ENCODE results near the gene HSPA8. TPM values are rescaled to one million over a fixed set of nuclear protein-coding genes. Genes with fewer than 3 reads are reported as not detected.

HSPA8 gene
- total RNA-seq, 1 experiment from 2014 or later: 1,755 TPM

DNA sequence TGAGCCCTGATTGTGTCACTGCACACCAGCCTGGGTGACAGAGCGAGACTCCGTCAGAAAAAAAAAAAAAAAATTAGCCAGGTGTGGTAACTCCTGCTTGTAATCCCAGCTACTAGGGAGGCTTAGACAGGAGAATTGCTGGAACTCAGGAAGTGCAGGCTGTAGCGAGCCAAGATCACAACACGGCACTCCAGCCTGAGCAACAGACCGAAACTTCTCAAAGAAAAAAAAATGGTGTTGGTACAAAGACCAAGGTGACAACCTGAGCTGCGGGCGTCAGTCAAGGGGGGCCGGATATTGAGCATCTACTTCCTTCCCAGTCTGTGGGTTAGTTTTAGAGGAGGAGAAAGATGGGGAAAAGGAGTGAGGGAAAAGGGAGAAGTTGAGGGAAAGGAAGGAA lies 48.5 kb upstream of the HSPA8 start:
- ChIA-PET POLR2A (no interaction called here), CTCF (interaction anchor here (0.6 to 2.0 kb wide), 5 partner anchors 20 to 644 kb away, joined by 3 to 29 read pairs (median 3); no protein-coding TSS in a partner anchor)
- in situ Hi-C loops (cut with HindIII; ENCODE audit: low pct_unique_long_range_greater_than_20kb, low sequenced_read_pairs) (no loop called here), intact Hi-C loops (cut with micrococcal nuclease; ENCODE audit: unreplicated experiment) (no loop called here)
- Histone ChIP-seq H3K4me3 (ENCODE audit: low read depth in 2 of 2, low read length in 2 of 2) (no peak overlapping the region), H3K4me1 (ENCODE audit: control insufficient read depth, insufficient read depth, low read length) (no peaks in the 10 kb centered on the region), H3K27me3 (ENCODE audit: control insufficient read depth, insufficient read depth, low read length) (no peaks in the 10 kb centered on the region), H3K9me3 (ENCODE audit: control insufficient read depth, insufficient read depth, low read depth, low read length) (no peaks in the 10 kb centered on the region), H3K27ac (ENCODE audit: low read length) (no peak overlapping the region), H3K36me3 (ENCODE audit: control insufficient read depth, insufficient read depth, low read length) (no peaks in the 10 kb centered on the region)
- DNase-seq (ENCODE audit: low read depth, low spot score): no peak
- TF ChIP-seq, protein P1, sequence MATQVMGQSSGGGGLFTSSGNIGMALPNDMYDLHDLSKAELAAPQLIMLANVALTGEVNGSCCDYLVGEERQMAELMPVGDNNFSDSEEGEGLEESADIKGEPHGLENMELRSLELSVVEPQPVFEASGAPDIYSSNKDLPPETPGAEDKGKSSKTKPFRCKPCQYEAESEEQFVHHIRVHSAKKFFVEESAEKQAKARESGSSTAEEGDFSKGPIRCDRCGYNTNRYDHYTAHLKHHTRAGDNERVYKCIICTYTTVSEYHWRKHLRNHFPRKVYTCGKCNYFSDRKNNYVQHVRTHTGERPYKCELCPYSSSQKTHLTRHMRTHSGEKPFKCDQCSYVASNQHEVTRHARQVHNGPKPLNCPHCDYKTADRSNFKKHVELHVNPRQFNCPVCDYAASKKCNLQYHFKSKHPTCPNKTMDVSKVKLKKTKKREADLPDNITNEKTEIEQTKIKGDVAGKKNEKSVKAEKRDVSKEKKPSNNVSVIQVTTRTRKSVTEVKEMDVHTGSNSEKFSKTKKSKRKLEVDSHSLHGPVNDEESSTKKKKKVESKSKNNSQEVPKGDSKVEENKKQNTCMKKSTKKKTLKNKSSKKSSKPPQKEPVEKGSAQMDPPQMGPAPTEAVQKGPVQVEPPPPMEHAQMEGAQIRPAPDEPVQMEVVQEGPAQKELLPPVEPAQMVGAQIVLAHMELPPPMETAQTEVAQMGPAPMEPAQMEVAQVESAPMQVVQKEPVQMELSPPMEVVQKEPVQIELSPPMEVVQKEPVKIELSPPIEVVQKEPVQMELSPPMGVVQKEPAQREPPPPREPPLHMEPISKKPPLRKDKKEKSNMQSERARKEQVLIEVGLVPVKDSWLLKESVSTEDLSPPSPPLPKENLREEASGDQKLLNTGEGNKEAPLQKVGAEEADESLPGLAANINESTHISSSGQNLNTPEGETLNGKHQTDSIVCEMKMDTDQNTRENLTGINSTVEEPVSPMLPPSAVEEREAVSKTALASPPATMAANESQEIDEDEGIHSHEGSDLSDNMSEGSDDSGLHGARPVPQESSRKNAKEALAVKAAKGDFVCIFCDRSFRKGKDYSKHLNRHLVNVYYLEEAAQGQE (IDR thresholded peaks at IDR 0.05; ENCODE audit: insufficient read depth in 1 of 2, low read depth in 2 of 2, low read length in 1 of 2): no peak
- TF ChIP-seq, protein P2, sequence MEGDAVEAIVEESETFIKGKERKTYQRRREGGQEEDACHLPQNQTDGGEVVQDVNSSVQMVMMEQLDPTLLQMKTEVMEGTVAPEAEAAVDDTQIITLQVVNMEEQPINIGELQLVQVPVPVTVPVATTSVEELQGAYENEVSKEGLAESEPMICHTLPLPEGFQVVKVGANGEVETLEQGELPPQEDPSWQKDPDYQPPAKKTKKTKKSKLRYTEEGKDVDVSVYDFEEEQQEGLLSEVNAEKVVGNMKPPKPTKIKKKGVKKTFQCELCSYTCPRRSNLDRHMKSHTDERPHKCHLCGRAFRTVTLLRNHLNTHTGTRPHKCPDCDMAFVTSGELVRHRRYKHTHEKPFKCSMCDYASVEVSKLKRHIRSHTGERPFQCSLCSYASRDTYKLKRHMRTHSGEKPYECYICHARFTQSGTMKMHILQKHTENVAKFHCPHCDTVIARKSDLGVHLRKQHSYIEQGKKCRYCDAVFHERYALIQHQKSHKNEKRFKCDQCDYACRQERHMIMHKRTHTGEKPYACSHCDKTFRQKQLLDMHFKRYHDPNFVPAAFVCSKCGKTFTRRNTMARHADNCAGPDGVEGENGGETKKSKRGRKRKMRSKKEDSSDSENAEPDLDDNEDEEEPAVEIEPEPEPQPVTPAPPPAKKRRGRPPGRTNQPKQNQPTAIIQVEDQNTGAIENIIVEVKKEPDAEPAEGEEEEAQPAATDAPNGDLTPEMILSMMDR (IDR thresholded peaks at IDR 0.05): no peak
- TF ChIP-seq POLR2AphosphoS5 (IDR thresholded peaks at IDR 0.05; ENCODE audit: low read depth, low read length) (no peak), SIN3A (IDR thresholded peaks at IDR 0.05; ENCODE audit: borderline replicate concordance, insufficient read depth, low read depth, low read length) (no peak), TCF7L2 (IDR thresholded peaks at IDR 0.05; ENCODE audit: low read depth, low read length) (no peak)
- BruUV-seq (replicated peaks): no TSS peak
- no peak for ATAC-seq

DNA sequence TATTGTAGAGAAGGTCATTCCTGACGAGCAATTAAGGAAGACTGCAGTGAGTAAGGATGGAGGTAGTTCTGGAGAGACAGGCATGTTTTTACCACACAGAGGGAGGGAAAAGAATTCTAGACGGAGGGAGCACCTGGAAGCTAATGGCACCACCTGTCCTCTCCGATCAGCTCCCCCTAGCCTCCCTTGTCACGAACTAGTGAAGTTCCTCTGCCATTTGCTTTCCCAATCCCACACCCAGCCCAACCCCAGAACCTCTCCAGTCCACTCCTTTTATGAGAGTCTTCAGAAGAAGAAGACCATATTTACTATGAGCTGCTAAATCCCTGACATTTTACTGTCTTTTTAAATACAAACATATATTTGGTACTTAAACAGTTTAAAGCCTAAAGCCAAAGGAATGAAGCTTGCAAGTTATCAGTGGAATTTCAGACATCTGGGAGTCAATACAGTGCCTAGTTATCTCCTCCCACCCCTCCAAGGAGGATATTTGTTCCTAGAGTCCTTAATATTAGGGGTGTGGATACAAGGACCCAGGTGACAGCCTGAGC lies 46.1 kb upstream of the HSPA8 start:
- Histone ChIP-seq H3K36me3 (ENCODE audit: control insufficient read depth, insufficient read depth, low read length) (no peaks in the 10 kb centered on the region), H3K27me3 (ENCODE audit: control insufficient read depth, insufficient read depth, low read length) (no peaks in the 10 kb centered on the region), H3K4me1 (ENCODE audit: control insufficient read depth, insufficient read depth, low read length) (no peaks in the 10 kb centered on the region), H3K4me3 (ENCODE audit: low read depth in 2 of 2, low read length in 2 of 2) (no peak overlapping the region), H3K27ac (ENCODE audit: low read length) (no peak overlapping the region), H3K9me3 (ENCODE audit: control insufficient read depth, insufficient read depth, low read depth, low read length) (no peaks in the 10 kb centered on the region)
- DNase-seq (ENCODE audit: low read depth, low spot score) (no peak), ATAC-seq (no peak)
- POLR2A ChIA-PET: interaction anchor here (0.7 kb wide), 1 partner anchor 318 kb away, joined by 9 read pairs; no protein-coding TSS in a partner anchor
- CTCF ChIA-PET: interaction anchor here (0.6 kb wide), 2 partner anchors 122 to 139 kb away, joined by 3 read pairs; no protein-coding TSS in a partner anchor
- TF ChIP-seq, protein P2 (IDR thresholded peaks at IDR 0.05): no peak
- no peak for TF ChIP-seq TCF7L2 (IDR thresholded peaks at IDR 0.05; ENCODE audit: low read depth, low read length)
- TF ChIP-seq POLR2AphosphoS5 (IDR thresholded peaks at IDR 0.05; ENCODE audit: low read depth, low read length): no peak
- TF ChIP-seq, protein P1 (IDR thresholded peaks at IDR 0.05; ENCODE audit: insufficient read depth in 1 of 2, low read depth in 2 of 2, low read length in 1 of 2): no peak
- no peak for TF ChIP-seq SIN3A (IDR thresholded peaks at IDR 0.05; ENCODE audit: borderline replicate concordance, insufficient read depth, low read depth, low read length)
- no TSS peak for BruUV-seq (replicated peaks)
- intact Hi-C loops (cut with micrococcal nuclease; ENCODE audit: unreplicated experiment): loop anchor here (10.0 kb wide), 1 partner anchor 477 kb away; no protein-coding TSS in a partner anchor
- in situ Hi-C loops (cut with HindIII; ENCODE audit: low pct_unique_long_range_greater_than_20kb, low sequenced_read_pairs): no loop called here

All from Panc1 (cell line).